DMS 273 (cell line): Measurements from ENCODE around the gene CELSR1.
"Not testable (repeated sequence)": the region's sequence is repeated elsewhere in the genome, so short reads cannot be mapped to it uniquely, and the experiment has no call there.

ENCODE experiments used
- DNase-seq: peaks from one replicate; lab custom pipeline; 2025; ENCODE audit not compliant: unreplicated experiment; lab: John Stamatoyannopoulos, UW

The CELSR1 gene

GRCh38 chr22:46335201-46336118 lies 202.0 kb downstream of the CELSR1 start, which contains the start of gene TRMU:
Gene TRMU, plus strand, starts transcription at chr22:46335714. Its CDS starts 51 bp downstream, at chr22:46335765.
- peak; percentile 89 for DNase-seq

GRCh38 chr22:46331496-46331895 lies 205.9 kb downstream of the CELSR1 start:
- no peak for DNase-seq

- no peak for DNase-seq
These were observed 207.0 kb downstream of the CELSR1 start for GRCh38 chr22:46330426-46330825.

GRCh38 chr22:46329616-46330015 lies 207.8 kb downstream of the CELSR1 start:
- DNase-seq, result no peak

- no peak for DNase-seq
These were observed 208.6 kb downstream of the CELSR1 start for GRCh38 chr22:46328797-46329196.

- no peak for DNase-seq
These were observed 209.5 kb downstream of the CELSR1 start for GRCh38 chr22:46327691-46328465.

GRCh38 chr22:46326066-46326680 lies 211.2 kb downstream of the CELSR1 start:
- no peak for DNase-seq

- no peak for DNase-seq
These were observed 214.3 kb downstream of the CELSR1 start for GRCh38 chr22:46323162-46323561.

- no peak for DNase-seq
These were observed 214.7 kb downstream of the CELSR1 start for GRCh38 chr22:46322711-46323110.

GRCh38 chr22:46320716-46321386 lies 216.6 kb downstream of the CELSR1 start:
- no peak for DNase-seq

- no peak for DNase-seq
These were observed 217.2 kb downstream of the CELSR1 start for GRCh38 chr22:46320166-46320710.

- DNase-seq, result no peak
These were observed 218.1 kb downstream of the CELSR1 start for GRCh38 chr22:46319319-46319718.

GRCh38 chr22:46318576-46318975 lies 218.8 kb downstream of the CELSR1 start:
- no peak for DNase-seq

- DNase-seq, result no peak
These were observed 219.8 kb downstream of the CELSR1 start for GRCh38 chr22:46317646-46318045.

- DNase-seq, result no peak
These were observed 221.4 kb downstream of the CELSR1 start for GRCh38 chr22:46315976-46316375.

GRCh38 chr22:46312848-46313247 lies 224.6 kb downstream of the CELSR1 start:
- not testable (repeated sequence) for DNase-seq

- no peak for DNase-seq
These were observed 225.4 kb downstream of the CELSR1 start for GRCh38 chr22:46312056-46312455.
